ENCODE data around the gene PXMP2.

- TF ChIP-seq, protein P1, sequence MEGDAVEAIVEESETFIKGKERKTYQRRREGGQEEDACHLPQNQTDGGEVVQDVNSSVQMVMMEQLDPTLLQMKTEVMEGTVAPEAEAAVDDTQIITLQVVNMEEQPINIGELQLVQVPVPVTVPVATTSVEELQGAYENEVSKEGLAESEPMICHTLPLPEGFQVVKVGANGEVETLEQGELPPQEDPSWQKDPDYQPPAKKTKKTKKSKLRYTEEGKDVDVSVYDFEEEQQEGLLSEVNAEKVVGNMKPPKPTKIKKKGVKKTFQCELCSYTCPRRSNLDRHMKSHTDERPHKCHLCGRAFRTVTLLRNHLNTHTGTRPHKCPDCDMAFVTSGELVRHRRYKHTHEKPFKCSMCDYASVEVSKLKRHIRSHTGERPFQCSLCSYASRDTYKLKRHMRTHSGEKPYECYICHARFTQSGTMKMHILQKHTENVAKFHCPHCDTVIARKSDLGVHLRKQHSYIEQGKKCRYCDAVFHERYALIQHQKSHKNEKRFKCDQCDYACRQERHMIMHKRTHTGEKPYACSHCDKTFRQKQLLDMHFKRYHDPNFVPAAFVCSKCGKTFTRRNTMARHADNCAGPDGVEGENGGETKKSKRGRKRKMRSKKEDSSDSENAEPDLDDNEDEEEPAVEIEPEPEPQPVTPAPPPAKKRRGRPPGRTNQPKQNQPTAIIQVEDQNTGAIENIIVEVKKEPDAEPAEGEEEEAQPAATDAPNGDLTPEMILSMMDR (IDR thresholded peaks at IDR 0.05; ENCODE audit: low read depth, low read length) = no peak
- no peak for TF ChIP-seq EZH2phosphoT487 (IDR thresholded peaks at IDR 0.05; ENCODE audit: low read depth)
Observed at GRCh38 chr12:132637811-132638210, 49.6 kb upstream of the PXMP2 start.
